Esophagus squamous epithelium (tissue), 5 donors: ENCODE results near the gene TOM1. TPM values are rescaled to one million over a fixed set of nuclear protein-coding genes. Genes with fewer than 3 reads are reported as not detected.

Experiments
- DNase-seq: peaks from one replicate; lab custom pipeline; 2025; lab: John Stamatoyannopoulos, UW
- H3K27ac ChIP-seq, 4 donors: fragments of 200-600 bp; sonication (generic); one replicate each; pipeline ENCODE4 v1.5.1; 2016 to 2019; ENCODE audit warnings: mild to moderate bottlenecking in 1 of 4
- H3K27me3 ChIP-seq, 4 donors: fragments of 200-600 bp; sonication (generic); 1 replicate in 3 of 4; 2 replicates in 1 of 4; pipeline versions ENCODE4 v1.5.1 to v1.6.0; 2017 to 2021; ENCODE audit warnings: antibody characterized with exemption in 1 of 4
- H3K36me3 ChIP-seq, 3 donors: fragments of 200-600 bp; sonication (generic); one replicate each; pipeline ENCODE4 v1.5.1; 2016 to 2019
- H3K4me1 ChIP-seq, 3 donors: fragments of 200-600 bp; sonication (generic); one replicate each; pipeline ENCODE4 v1.5.1; 2017 to 2019
- H3K4me3 ChIP-seq, 4 donors: fragments of 200-600 bp; sonication (generic); 1 replicate in 3 of 4; 2 replicates in 1 of 4; pipeline ENCODE4 v1.5.1; 2016 to 2019; ENCODE audit warnings: mild to moderate bottlenecking in 2 of 4, moderate library complexity in 1 of 4
- H3K9me3 ChIP-seq, 3 donors: fragments of 200-600 bp; sonication (generic); one replicate each; pipeline ENCODE4 v1.5.1; 2016 to 2019
- POLR2A ChIP-seq, 4 donors: fragments of 450-650 bp; IDR thresholded peaks; one replicate each; pipeline ENCODE4 v1.6.1; 2017; ENCODE audit warnings: antibody characterized with exemption in 4 of 4, mild to moderate bottlenecking in 4 of 4, moderate library complexity in 3 of 4
- WGBS, 2 donors: methylation state at CpG; one replicate each; pipeline ENCODE4 v1.1.5; 2018; 5-methylcytosine and 5-hydroxymethylcytosine counted together
- intact Hi-C: fragments of 100-400 bp; cut with DNase I; formaldehyde crosslinking; loops from one replicate; pipeline ENCODE4 v1.15.0; 2022
- total RNA-seq, 4 donors: library from RNA; depleted of rRNA; stranded (reverse); fragments of >200 nt; gene quantifications; one replicate each; pipeline ENCODE4 v1.1.0, GENCODE V29; 2016
- TF ChIP-seq, protein P1 (sequence below), 6 experiments: fragments of 450-650 bp in 4 of 6; fragments of 200-600 bp in 2 of 6; sonication (generic) in 2 of 6; IDR thresholded peaks; one replicate each; pipeline ENCODE4 v1.5.1; 2016 to 2019; ENCODE audit warnings: antibody characterized with exemption in 6 of 6, mild to moderate bottlenecking in 4 of 6, moderate library complexity in 4 of 6
- donor health status: DM: yes; HTN: yes; CAD: no.

Gene TOM1
- total RNA-seq: 100 to 1,000 TPM in 2 of 4 donors, 10 to 100 TPM in 2; 72.1 to 145 (median 106) TPM

DNA sequence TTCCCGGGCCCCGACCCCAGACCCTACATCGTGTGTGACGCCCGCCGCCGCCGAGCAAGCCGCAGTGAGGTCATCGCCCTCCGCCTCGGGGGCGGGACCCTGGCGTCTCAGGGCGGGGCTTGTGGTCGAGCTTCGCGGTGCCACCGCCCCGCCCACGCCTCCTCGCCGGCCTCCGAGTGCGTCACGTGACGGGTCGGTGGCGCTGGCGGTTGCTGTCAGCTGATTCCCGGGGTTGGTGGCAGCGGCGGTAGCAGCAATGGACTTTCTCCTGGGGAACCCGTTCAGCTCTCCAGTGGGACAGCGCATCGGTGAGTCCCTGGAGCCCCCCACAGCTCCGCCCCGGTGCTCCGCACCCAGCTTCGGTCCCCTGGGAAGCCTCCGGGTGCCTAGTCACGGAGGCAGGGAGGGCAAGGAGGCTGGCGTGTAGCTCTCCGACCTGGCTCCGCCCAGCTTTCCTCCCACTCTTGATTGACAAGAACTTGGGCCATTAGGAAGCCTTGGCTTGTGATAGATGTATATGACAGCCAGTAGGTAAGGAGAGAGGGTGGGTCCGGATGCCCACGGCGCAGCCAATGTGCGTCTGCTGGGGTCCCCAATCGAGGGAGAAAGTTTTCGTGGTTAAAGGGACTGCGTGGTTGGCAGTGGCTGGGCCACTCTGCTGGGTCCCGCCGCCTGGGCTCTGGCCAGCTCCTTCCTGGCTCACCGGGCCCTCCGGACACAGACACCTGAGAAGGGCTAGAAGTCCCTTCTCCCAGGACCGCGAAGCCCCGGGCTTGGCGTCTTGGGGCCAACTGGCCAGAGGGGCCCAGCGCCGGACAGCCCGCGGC, at the start of gene TOM1:
Gene TOM1, plus strand, starts transcription at position 222 of the 827 bp plus-strand sequence. Its CDS starts 35 bp downstream, at position 257.
- H3K27me3 ChIP-seq: no peaks in the 10 kb centered on the region
- H3K9me3 ChIP-seq: no peaks in the 10 kb centered on the region
- peak; percentile 81 for DNase-seq
- peak within 1 kb of the TSS; percentile 69 to 91 (median 82) for H3K4me3 ChIP-seq
- H3K4me1 ChIP-seq: peaks cover 8 to 44% (median 14%) of the 10 kb centered on the region in 3 donors
- 0% methylated on average over 20 to 24 of the region's 64 CpGs for WGBS, 2 donors
- H3K27ac ChIP-seq: peak within 1 kb of the TSS; percentile 92 to 98 (median 96)
- peaks cover 0 to 23% (median 0%) of the 10 kb centered on the region in 3 donors for H3K36me3 ChIP-seq
- intact Hi-C loops: no loop called here
- TF ChIP-seq, protein P1, sequence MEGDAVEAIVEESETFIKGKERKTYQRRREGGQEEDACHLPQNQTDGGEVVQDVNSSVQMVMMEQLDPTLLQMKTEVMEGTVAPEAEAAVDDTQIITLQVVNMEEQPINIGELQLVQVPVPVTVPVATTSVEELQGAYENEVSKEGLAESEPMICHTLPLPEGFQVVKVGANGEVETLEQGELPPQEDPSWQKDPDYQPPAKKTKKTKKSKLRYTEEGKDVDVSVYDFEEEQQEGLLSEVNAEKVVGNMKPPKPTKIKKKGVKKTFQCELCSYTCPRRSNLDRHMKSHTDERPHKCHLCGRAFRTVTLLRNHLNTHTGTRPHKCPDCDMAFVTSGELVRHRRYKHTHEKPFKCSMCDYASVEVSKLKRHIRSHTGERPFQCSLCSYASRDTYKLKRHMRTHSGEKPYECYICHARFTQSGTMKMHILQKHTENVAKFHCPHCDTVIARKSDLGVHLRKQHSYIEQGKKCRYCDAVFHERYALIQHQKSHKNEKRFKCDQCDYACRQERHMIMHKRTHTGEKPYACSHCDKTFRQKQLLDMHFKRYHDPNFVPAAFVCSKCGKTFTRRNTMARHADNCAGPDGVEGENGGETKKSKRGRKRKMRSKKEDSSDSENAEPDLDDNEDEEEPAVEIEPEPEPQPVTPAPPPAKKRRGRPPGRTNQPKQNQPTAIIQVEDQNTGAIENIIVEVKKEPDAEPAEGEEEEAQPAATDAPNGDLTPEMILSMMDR (IDR thresholded peaks at IDR 0.05): peak in 1 of 6 experiments; percentile 22
- TF ChIP-seq POLR2A (IDR thresholded peaks at IDR 0.05): peak in 3 of 4 donors; percentile 62 to 94 (median 79)

- H3K27me3 ChIP-seq: peaks cover 0 to 8% (median 0%) of the 10 kb centered on the region in 4 donors
These were observed 49.5 kb upstream of the TOM1 start for GRCh38 chr22:35250156-35250555.

DNA sequence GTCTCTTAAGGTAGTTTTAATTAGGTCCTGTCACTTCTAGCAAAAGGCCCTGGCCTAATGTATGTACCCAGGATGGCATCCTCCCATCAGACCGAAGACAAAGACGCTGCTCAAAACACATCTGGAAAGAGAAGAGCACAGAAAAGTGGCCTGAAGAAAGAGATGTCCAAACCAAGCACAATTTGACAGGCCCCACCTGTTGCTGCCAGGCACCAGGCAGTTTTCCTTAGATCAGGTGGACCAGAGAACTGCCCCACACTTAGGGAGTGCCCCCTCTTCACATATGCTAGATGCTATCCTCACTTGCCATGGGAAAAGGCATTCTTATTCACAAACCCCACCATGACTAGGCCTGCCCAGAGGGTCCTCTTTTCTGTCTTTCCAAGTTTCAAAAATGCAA, 45.7 kb upstream of the TOM1 start:
- TF ChIP-seq POLR2A (IDR thresholded peaks at IDR 0.05): no peak
- TF ChIP-seq, protein P1 (IDR thresholded peaks at IDR 0.05): no peak
- Histone ChIP-seq H3K36me3 (no peaks in the 10 kb centered on the region), H3K4me3 (no peak overlapping the region), H3K27ac (no peak overlapping the region), H3K27me3 (no peaks in the 10 kb centered on the region), H3K4me1 (peaks cover 5 to 18% (median 12%) of the 10 kb centered on the region in 3 donors), H3K9me3 (no peaks in the 10 kb centered on the region)
- intact Hi-C loops: no loop called here
- WGBS, 2 donors: 52 to 67% methylated on average over 1 to 2 of the region's 2 CpGs
- DNase-seq: no peak

More at GRCh38 chr22:35250156-35250555, 49.5 kb upstream of the TOM1 start:
- TF ChIP-seq, protein P1 (IDR thresholded peaks at IDR 0.05): no peak
- no peak for TF ChIP-seq POLR2A (IDR thresholded peaks at IDR 0.05)
- H3K4me3 ChIP-seq: no peak overlapping the region
- no peaks in the 10 kb centered on the region for H3K36me3 ChIP-seq
- intact Hi-C loops: no loop called here
- no peaks in the 10 kb centered on the region for H3K4me1 ChIP-seq
- WGBS, 2 donors: 61 to 79% methylated on average over 3 to 4 of the region's 4 CpGs
- no peaks in the 10 kb centered on the region for H3K9me3 ChIP-seq
- DNase-seq: no peak
- H3K27ac ChIP-seq: no peak overlapping the region

GRCh38 chr22:35257002-35257320, 42.7 kb upstream of the TOM1 start:
- TF ChIP-seq, protein P1 (IDR thresholded peaks at IDR 0.05): no peak
- no peak for TF ChIP-seq POLR2A (IDR thresholded peaks at IDR 0.05)
- H3K9me3 ChIP-seq: no peaks in the 10 kb centered on the region
- no peaks in the 10 kb centered on the region for H3K27me3 ChIP-seq
- H3K36me3 ChIP-seq: peaks cover 0 to 4% (median 0%) of the 10 kb centered on the region in 3 donors
- no peak for DNase-seq
- H3K27ac ChIP-seq: peak overlapping the region; percentile 90 to 97 (median 95)
- peak overlapping the region; percentile 63 to 92 (median 80) for H3K4me3 ChIP-seq
- WGBS, 2 donors: 2 to 10% methylated on average over 3 of the region's 3 CpGs
- intact Hi-C loops: no loop called here
- H3K4me1 ChIP-seq: peaks cover 5 to 23% (median 12%) of the 10 kb centered on the region in 3 donors
